Activated CD4-positive, alpha-beta T cell treated with anti-CD3 and anti-CD28 coated beads, Interleukin-2, Interleukin-6, amounts not matched to agents 100 ng/mL and 50 ng/mL, durations not matched to agents 16 hours and 8 hours (primary cell): Measurements from ENCODE around the gene YIF1A.
"Not testable (repeated sequence)": the region's sequence is repeated elsewhere in the genome, so short reads cannot be mapped to it uniquely, and the experiment has no call there.

Experiments
- DNase-seq: peaks from one replicate; pipeline ENCODE4 v3.0.0-alpha.2; 2020

The YIF1A gene

GRCh38 chr11:66310803-66311440, 22.0 kb upstream of the YIF1A start:
- not testable (repeated sequence) for DNase-seq

- DNase-seq = no peak
Measured at GRCh38 chr11:66310324-66310723, 21.4 kb upstream of the YIF1A start.

DNA sequence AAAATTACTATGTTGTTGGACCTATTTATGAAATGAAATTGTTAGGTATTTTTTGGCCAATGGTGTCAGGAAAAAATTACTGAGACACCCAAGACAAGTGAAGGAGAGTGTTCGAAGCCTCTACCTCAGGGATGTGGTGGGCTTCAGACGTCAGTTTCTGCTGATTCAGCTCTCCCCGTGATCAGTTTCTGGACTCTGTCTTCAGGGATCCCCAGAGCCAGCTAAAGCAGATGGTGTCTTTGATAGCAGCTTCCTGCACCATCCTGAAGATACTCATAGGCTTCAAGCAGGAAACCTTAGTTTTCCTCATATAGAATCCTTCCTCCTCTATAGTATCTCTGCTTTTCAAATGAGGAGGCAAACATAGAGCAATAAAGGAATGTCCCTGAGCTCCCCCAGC, 20.5 kb upstream of the YIF1A start:
- no peak for DNase-seq

GRCh38 chr11:66302656-66303055, 13.7 kb upstream of the YIF1A start:
- DNase-seq = no peak

- no peak for DNase-seq
Measured at GRCh38 chr11:66299186-66299585, 10.2 kb upstream of the YIF1A start.

GRCh38 chr11:66297610-66298009, 8.7 kb upstream of the YIF1A start:
- no peak for DNase-seq

GRCh38 chr11:66294626-66295620, 6.0 kb upstream of the YIF1A start:
- no peak for DNase-seq

DNA sequence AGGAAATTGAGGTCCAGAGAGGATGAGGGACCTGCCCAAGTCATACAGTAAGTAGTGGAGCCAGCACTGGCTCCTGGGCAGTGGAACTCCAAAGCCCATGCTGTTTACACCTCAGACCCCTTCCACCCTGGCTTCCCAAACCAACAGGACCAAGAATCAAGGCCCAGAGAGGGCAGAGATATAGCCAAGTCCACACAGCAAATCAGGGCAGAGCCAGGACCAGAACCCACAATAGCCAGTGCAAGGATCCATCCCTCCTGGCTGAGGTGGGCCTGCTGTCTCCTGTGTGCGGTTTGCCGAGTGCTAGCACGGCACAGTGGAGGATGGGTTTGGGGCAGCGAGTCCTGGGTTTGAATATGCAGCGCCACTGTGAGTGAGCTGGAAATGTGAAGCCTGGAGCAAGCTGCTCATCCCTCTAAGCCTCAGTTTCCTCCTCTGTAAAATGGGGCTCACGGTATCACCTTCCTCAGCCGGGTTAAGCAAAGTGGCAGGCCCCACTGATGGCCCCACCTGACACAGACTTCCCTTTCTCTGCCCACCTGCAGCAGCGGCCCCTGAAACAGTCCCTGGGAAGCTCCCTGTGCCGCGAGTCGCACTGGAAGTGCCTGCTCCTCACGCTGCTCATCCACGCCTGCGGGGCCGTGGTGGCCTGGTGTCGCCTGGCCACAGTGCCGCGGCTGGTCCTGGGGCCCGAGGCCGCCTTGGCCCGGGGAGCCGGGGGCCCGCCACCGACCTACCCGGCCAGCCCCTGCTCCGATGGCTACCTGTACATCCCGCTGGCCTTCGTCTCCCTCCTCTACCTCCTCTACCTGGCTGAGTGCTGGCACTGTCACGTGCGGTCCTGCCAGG, 5.1 kb upstream of the YIF1A start:
- DNase-seq = no peak

DNA sequence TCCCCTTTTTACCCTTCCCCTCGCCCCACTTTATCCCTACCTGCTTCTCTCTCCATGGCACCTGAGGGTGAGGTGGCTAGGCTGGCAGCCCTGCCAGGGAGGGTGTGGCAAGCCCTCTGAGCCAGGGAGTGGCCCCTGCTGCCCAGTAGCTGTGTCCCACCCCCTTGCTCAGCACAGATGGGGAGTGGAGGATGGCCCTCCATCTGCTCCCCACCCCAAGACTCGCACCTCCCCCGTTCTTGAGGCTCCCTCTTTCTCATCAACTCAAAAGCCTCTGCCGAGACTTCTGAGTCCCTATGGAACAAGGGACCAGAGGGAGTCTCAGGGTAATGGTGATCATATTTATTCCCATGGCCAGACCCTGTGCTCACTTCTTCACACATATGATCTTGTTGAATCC, 4.4 kb upstream of the YIF1A start:
- DNase-seq = no peak

GRCh38 chr11:66292543-66293332, 3.8 kb upstream of the YIF1A start:
- no peak for DNase-seq

GRCh38 chr11:66291706-66292542, 3.0 kb upstream of the YIF1A start, which contains the start of gene TMEM151A:
Gene TMEM151A, plus strand, starts transcription at chr11:66291894. Its CDS starts 120 bp downstream, at chr11:66292014.
- no peak for DNase-seq

- DNase-seq = no peak
Measured at GRCh38 chr11:66291303-66291705, 2.4 kb upstream of the YIF1A start.

DNA sequence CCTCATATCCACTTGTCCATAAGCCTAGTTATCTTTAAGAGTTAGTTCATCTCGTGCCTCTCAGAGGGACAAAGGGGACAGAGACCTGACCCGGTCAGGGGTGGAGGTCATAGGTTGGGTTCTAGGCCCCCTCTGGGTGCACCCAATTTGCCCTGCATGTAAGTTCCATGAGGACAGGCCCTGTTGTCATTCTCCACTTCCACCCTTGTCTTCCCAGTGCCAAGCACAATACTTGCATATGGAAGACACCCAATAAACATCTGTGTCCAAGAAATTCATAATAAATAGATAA, 1.3 kb upstream of the YIF1A start:
- DNase-seq = no peak

DNA sequence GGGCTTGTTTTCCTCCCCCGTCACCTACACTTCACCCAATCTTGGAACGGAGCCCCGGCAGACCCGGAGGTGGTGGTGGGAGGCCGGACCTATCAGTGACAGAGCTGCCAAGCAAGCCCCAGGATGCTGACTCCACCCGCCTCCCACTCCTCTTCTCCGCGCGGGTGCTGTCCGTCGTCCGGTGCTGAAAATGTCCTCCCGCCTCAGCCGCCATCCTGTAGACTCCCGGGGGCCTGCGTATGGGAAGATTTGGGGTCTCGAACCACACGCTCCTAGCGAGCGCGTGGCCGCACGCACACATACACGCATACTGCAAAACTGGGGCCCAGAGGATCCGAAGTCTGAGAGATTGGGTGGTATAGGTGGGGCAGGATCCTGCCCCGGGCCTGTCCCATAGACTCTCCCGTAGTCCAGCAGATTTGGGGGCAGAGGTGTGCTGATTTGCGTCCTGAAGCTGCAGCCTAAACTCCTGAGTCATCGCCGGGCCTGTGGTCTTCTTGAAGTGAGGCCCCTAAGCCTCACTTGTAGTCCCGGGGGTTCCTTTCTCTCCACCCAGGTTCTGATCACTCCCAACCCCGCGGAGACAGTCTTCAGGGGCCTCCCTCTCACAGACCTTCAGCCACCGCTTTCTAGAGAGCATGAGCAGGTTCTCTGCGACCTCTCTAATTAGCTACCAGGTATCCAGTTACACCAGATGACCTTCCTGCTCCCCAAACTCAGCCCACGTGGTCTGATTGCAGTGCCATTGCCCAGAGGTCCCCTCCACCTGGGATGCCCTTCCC, 796 bp upstream of the YIF1A start:
- DNase-seq = peak; percentile 84

- DNase-seq = no peak
Measured at GRCh38 chr11:66287889-66288670, 863 bp downstream of the YIF1A start.

DNA sequence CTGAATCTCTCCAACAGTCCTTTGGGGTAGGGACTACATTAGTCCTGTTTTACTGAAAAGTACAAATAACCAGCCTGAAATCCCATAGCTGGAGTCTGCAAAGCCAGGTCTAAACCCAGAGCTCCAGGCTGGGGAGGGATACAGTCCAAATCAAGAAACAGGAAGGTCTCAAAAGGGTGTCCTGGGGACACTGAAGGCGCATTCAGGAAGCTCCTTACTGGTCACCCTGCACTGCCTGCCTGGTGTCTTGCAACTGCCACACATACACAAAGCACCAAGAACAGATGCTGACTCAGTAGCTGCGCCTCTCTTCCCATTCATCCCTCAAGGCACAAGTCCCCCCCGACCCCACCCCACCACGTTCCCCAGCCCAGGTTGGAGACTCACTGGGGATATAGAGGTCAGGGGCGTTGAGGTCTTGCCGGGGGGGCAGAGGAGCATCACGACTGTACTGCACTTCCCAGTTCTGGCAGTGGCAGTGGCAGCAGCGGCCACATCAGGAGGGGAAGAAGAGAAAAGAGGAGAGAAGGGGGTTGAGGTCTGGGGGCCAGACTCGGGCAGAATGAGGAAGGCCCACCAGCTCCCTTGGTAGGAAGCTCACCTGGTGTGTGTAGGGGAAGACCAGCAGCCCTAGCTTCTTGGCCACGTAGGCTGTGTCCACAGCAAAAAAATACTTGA, 1.6 kb downstream of the YIF1A start:
- DNase-seq = no peak

DNA sequence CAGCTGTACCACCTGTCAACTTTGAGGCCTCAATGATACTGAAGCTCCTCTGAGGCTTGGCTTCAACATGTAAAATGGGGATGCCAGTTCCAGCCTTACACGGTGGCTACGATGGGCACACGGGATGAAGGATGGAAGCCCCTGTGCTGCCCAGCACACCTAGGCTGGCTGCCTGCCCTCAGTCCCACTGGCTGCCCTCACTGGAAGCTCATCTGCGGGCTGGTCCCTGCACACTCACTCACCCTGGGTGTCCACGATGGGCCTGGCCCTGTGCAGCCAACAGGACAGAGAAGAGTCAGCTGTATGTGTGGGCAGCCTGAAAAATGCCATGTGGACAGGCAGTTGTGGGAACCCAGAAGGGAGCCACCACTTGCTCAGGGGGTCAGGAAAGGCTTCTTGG, 2.2 kb downstream of the YIF1A start:
- no peak for DNase-seq

DNA sequence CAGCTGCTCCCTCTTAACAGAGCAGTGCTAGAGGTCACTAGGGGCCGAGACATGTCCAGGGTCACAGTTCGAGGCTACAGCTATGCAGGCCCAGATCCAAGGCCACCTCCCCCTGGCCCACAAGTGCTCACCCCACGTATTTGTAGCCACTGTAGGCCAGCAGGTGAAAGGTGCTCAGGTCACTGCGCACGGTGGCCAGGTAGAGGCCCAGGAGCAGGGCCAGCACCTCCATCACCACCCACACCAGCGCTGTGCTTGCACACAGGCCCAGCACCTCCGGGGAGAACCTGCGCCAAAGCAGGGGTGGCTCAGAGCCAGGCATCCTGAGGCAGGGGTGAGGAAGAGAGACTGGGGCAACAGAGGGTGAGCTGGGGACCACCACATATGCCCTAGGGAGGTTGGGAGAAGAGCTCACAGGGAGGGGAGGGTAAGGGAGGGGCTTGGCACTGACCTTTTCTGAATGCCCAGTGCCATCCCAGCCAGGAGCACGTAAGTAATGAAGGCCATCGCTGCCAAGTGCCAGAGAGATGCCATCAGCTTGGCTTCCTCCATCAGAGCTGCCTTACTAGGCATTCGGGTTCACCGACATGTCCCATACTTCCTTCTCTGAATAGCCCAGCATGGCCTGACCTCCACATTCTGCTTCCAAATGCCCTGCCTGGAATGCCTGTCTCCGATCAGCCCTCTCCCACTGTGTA, 3.5 kb downstream of the YIF1A start:
- DNase-seq = no peak
